Measurements from ENCODE around the gene ERBB2. TPM values are rescaled to one million over a fixed set of nuclear protein-coding genes. Genes with fewer than 3 reads are reported as not detected.
"Not testable (repeated sequence)": the region's sequence is repeated elsewhere in the genome, so short reads cannot be mapped to it uniquely, and the experiment has no call there.

Gene ERBB2
- total and polyA plus RNA-seq, 2 of the 13 experiments (the other 11 are each of a cell fraction or from before 2014, with no cell fraction given) = 57.7 to 64.1 TPM

- TF ChIP-seq REST (IDR thresholded peaks at IDR 0.05; ENCODE audit: borderline replicate concordance in 1 of 2, low read depth in 1 of 2, low read length in 2 of 2) = 0 out of 4 replicates have a peak, but pooled peaks of 1 of the 2 experiments have one; percentile 9
- 0 out of 2 replicates have a peak, but pooled peaks have one; percentile 37 for TF ChIP-seq ZFP90 (CRISPR knock-in tag; IDR thresholded peaks at IDR 0.05; ENCODE audit: borderline replicate concordance)
- 0 out of 2 replicates have a peak, but pooled peaks have one; percentile 17 for TF ChIP-seq GMEB1 (CRISPR knock-in tag; IDR thresholded peaks at IDR 0.05; ENCODE audit: borderline replicate concordance)
- TF ChIP-seq, protein P1, sequence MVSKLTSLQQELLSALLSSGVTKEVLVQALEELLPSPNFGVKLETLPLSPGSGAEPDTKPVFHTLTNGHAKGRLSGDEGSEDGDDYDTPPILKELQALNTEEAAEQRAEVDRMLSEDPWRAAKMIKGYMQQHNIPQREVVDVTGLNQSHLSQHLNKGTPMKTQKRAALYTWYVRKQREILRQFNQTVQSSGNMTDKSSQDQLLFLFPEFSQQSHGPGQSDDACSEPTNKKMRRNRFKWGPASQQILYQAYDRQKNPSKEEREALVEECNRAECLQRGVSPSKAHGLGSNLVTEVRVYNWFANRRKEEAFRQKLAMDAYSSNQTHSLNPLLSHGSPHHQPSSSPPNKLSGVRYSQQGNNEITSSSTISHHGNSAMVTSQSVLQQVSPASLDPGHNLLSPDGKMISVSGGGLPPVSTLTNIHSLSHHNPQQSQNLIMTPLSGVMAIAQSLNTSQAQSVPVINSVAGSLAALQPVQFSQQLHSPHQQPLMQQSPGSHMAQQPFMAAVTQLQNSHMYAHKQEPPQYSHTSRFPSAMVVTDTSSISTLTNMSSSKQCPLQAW (CRISPR knock-in tag; IDR thresholded peaks at IDR 0.05) = peak; percentile 48; the same call in 1 of the 2 replicates
- not testable (repeated sequence) for TF ChIP-seq GABPA (IDR thresholded peaks at IDR 0.05; ENCODE audit: low read depth, low read length)
- peak; percentile 23; the same call in 1 of the 2 replicates for TF ChIP-seq GABPA (CRISPR knock-in tag; IDR thresholded peaks at IDR 0.05; ENCODE audit: low read depth)
- TF ChIP-seq TGIF2 (CRISPR knock-in tag; IDR thresholded peaks at IDR 0.05) = 0 out of 2 replicates have a peak, but pooled peaks have one; percentile 12
- peak; percentile 45; the same call in 1 of the 2 replicates for TF ChIP-seq ELF4 (CRISPR knock-in tag; IDR thresholded peaks at IDR 0.05; ENCODE audit: borderline replicate concordance)
These were observed 577 bp upstream of the ERBB2 start (continued) for GRCh38 chr17:39699157-39699817.
